Stomach (tissue), 4 donors: Measurements from ENCODE around the gene YJU2.

ENCODE experiments used
- CTCF ChIP-seq, 7 experiments: fragments of 450-650 bp in 4 of 7; fragments of 200-600 bp in 3 of 7; sonication (generic) in 3 of 7; IDR thresholded peaks; one replicate each; pipeline ENCODE4 v1.5.1; 2016 to 2019; ENCODE audit warnings: antibody characterized with exemption in 7 of 7, control low read depth in 2 of 7, mild to moderate bottlenecking in 1 of 7
- POLR2AphosphoS5 ChIP-seq, 3 donors: sonication (generic); formaldehyde crosslinking; IDR thresholded peaks; one replicate each; pipeline ENCODE4 v1.6.1; 2016; ENCODE audit warnings: antibody characterized with exemption in 3 of 3

GRCh38 chr19:4200940-4201542 lies 45.8 kb upstream of the YJU2 start:
- TF ChIP-seq CTCF (IDR thresholded peaks at IDR 0.05) = no peak
- TF ChIP-seq POLR2AphosphoS5 (IDR thresholded peaks at IDR 0.05) = no peak
